ENCODE measurements around the gene POLD4.

POLD4 gene

DNA sequence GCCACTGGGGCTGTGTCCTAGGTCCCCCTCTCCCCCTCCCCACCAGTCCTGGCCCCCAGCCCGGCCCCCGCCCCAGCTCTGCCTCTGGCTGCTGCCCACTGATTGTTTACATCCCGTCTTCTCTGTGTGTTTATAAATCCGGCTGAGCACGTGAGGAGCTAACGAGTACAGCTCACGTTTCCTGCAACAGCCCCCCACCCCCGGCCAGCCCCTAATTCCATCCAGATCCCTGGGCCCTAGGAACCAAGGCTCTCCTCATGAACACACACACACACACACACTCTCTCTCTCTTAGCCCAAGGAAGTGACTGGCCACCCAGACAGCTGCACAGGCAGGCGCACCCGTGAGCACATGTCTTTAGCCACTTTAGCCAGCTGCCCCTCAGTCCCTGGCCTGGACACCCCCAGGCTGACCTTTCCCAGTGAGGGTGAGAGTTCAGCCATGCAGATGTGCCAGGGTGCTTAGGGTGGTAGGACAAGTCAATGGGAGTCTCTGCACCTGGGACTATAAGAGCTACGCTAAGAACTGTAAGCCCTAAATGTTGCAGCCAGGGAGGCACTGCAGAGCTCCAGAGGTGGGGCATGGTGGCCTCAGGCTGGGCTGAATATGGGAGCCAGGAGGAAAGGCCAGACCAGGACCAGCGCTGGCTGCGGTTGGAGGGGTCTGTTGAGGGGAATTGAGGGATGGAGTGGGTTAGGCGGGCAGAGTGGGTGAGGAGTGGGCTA lies 17.2 kb upstream of the POLD4 start:
- DNase-seq: no peak

DNA sequence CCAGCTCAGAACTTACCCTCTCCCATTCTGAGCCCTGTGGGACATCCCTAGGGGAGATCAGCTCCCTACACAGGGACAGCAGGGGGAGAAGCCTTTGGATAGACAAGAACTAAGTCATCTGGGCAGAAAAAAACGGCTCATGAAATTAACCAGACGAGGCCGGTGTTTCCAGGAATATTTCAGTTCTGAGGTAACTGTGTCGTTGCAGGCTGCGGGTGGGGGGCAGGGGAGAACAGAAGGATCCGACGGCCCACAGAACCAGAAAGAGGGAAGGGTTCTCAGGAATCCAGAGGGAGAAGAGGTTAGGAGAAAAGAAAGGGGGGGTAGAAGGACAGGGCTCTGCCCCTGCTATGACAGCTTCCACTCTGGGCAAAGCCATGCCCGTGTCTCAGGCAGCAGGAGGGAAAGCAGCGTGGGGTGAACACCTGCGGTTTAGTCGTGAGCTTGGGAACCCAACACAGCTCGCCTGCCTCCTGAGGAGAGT lies 16.5 kb upstream of the POLD4 start:
- no peak for DNase-seq

DNA sequence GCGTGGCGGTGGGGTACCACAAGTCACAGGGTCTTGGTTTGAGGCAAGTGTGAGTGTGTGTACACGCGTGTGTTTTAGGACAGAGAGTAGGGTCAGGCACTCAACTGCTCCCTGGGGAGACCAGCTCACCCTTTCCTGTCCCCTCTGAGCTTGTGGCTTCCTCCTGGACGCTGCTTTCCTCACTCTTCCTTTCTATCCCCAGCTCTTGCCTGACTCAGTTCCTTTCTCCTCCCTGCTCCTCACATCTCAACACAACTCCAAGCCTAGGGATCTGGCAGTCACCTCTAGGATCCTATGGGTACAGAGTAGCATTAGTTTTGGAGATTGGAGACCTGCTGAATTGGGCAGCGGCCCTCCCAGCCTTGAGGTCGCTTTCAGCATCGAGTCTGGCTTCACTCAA lies 15.9 kb upstream of the POLD4 start:
- DNase-seq: no peak

DNA sequence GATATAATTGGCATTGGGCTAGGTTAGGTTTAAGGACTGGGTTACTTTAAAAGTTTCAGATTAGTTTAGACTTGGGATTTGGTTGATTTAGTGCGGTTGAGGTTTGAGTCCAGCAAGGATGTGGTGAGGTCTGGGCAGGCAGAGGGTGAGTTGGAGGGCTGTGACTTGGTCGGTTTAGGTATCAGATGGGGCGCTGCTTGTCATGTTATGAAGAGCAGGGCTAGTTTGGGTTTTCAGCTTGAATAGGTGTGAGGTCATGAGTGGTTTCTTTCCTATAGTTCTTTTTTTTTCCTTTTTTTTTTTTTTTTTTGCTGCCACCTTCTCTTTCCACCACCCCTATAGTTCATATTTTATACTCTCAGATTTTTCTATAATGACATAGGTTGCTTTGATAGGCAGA lies 15.3 kb upstream of the POLD4 start:
- no peak for DNase-seq

DNA sequence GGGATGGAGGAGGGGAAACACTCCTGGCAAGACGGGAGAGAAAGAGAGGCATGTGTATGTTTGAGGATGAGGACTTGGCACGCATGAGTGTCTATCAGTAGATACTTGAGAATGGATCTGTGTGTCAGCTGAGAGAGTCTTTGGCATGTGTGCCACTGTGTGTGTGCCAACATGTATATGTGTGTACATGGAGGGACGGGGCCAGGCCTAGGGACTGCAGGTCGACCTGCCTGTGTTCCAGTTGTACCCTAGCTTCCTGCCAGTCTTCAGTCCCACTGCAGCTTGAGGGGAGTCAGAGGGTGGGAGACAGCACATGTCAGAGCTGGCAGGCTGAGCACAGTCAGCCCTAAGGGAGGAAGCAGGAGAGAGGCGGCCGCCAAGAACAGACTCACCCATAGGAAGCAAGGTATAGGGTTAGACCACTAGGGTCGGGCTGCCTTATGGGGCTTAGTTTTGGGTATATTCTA lies 14.4 kb upstream of the POLD4 start:
- peak; percentile 86 for DNase-seq

DNA sequence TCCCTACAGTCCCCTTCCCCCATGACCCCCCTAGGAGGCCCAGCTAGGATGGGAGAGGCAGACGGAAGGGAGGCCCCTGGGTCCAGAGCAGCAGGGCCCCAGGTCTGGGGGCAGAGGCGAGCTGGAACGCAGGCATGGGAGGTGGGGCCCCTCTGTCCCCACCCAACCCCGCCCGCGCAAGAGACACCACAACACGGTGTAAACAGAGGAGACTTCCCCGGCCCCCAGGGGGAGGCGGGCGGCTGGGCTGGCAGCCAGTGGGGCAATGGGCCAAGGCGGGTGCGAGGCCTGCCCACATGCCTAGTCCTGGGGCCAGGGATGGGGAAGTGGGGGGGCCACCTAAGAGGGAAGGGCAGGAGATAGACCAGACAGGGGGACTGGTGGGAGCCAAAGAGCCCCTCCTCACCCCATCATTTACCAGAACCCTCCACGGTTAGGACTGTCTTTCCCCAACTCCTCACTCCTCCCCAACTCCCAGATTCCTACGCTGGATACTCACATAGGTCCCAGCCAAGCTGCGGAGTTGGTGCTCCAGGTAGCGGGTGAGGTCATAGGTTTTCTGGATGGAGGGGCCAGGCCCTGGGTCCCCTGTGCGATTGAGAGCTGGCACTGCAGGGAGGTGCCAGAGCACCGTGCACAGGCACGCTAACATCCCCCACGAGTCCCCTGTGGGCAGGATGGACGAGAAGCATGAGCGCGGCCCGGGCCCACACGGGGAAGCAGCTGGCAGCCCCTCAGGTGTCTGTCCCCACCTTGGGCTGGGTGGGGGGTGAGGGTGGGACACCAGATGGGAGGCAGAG lies 13.8 kb upstream of the POLD4 start:
- peak; percentile 63 for DNase-seq

DNA sequence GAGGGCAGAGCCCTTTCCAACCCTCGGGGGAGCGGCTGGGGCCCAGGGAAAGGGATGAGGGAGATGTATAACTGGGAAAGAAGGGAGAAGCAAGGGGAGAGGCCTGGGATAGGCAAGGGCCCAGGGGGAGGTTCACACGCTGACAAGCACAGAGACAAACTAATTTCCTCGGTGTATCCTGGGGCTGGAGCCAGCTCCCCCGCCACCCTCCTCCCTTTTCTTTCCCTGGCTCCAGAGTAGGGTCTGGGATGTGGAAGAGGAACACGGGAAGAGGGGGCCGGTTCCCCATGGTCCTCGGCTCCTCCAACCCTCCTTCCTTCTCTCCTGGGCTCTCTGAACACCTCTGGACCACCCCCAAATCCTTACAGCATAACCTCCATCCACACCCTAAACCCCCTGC lies 13.2 kb upstream of the POLD4 start:
- peak; percentile 42 for DNase-seq

DNA sequence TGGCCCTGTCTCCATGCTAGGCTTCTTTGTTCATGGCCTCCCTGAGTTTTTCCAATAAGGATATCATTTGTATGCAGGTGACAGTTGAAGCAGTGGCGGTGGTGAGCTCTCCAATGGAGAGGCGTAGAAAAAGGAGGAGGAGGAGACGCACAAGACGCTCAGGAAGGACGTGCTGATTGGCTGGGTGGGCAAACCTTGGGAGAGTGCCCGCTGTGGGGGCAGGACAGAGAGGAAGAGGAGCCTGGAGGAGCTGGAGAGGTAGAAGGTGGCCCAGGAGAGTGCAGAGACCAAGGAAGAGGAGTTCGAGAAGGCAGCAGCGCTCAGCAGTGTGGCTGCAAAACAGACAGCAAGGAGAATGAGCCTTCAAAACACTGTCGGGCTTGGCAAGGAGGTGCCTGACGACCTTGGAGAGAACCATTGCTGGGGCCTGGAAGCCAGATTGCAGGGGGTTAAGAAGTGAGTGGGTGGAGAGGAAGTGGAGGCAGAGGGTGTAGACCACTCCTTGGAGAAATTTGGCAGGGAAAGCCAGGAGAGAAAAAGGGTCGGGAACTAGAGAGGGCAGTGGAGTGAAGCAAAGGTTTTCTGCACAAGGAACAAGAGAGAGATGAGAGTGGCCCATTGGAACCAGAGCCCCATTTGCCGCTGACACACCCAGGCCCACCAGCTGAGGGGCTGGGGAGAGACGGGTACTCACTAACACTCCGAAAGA lies 12.5 kb upstream of the POLD4 start:
- no peak for DNase-seq

DNA sequence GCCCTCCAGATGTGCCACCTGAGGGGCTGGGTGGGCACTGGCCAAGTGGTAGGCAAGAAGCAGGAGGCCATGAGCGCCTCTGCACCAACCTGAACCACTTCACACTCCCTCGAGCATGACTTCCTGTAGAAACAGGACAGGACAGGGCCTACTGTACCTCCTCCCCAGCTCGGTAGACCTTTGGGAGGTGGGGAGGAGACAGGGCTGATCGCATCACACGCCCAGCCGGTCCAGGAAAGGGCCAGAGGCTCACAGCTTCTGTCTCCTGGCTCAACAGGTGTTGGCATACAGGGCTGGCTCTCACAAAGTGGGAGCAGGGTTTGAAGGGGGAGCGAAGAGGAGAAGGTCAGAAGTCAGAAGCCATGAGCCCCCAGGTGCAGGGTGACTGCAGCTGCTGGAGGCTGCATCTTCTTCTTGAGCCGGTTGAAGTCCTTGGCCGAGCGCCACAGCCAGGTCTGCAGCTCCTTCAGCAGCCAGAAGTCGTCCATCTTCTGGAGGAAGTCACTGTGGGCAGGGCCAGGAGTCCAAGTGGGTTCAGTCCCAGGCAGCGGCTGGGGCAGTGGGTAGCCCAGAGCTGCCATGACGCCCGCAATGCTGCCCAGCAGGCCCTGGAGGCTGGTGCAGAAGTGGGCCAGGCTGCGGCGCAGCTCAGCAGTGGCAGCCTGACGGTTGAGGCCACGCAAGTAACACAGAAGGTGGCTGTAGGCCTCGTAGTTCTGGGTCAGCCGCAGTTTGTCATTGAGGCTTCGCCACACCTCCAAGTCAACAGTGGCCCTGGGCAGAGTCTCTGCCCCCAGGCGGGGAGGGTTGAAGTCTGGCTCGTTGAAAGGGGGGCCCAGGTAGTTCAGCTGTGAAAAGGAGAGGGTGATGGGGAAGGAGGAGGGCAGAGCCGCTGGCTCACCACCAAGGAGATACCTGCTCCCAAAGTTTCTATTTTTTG lies 11.7 kb upstream of the POLD4 start:
- DNase-seq: no peak

DNA sequence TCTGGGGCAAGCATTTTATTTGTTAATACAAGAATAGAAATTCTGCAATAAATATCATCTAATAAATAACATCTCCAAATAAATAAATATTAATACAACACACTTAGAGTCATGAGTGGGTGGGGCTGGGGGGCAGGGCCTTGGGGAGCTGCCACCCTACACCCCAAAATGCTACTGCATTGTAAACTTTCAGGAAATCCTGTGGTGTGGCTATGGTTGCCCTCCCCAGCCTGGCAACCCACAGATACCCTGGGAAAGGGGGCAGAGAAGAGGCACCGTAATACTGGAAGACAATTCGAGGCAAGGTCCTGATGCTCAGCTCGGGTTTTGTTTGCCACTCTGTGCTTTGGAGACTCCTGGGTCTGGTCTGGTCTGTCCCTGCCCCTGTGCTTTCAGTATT lies 10.8 kb upstream of the POLD4 start:
- DNase-seq: no peak

DNA sequence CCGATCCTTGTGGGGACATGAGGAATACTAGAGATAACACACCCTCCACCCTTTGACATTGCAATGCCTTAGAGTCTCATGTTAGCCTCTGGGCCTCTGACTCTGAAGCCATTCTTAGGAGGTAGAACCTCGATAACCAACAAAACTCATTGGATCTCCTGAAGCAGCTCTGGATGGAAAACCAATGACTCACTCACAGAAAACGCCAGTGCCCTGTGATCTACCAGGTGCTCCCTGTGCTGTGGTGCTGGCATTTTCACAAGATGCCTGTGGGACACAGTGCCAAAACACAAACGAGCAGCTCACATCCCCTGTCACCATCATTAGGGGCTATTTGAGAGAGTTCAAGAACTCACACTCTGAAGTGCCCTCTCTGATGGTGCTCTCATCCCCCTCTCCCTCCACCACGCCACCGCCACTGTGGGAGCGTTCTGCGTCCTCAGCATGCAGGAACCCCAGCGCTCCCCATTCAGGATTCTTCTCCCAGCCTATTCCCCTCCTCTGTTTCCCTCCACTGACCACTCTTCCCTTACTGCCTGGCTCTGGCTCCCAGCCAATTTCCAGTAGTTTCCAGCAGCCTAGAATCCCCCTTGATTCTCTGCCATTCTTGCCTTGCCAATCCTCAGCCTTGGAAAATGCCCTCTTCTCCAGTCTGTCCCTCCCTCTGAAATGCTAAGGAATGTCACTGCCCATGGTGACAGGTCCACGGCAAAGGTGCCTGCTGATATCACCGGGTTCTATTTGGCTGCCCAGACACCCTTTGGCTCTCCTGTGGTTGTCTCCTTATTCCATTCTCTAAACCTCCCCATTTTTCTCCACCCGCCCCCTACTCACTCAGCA lies 4.7 kb upstream of the POLD4 start:
- DNase-seq: no peak

DNA sequence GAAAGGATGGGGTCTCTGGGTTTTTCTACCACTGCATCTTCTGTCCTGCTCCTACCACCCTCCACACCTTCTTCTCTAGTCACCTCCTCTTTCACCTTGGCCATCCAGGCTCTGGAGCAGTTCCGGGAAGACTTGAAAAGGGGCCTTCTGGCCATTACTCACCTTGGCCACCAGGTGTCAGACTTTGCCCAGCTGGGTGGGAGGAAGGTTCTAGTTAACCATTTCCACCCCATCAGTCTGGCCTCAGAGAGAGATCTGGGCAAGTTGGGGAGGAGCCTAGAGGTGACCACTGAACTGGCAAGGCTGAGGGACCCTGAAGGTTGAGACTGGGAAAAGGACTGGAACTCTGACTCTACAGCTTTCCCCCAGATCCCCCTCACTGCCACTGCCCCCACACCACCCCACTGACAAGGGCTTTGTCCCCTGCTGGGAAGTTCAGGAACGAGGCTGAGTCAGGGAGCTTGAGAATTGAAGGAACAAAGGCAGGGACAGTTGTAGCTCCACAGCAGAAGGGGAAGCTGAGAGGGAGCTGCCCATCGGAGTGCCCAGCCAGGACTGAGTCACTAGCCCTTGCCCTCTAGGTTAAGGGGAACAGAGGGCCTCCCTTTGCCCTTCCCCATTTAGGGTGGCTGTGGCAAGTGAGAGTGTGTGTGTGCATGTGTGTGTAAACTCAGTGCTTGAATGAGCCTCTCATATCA lies 3.7 kb upstream of the POLD4 start:
- DNase-seq: peak; percentile 59

DNA sequence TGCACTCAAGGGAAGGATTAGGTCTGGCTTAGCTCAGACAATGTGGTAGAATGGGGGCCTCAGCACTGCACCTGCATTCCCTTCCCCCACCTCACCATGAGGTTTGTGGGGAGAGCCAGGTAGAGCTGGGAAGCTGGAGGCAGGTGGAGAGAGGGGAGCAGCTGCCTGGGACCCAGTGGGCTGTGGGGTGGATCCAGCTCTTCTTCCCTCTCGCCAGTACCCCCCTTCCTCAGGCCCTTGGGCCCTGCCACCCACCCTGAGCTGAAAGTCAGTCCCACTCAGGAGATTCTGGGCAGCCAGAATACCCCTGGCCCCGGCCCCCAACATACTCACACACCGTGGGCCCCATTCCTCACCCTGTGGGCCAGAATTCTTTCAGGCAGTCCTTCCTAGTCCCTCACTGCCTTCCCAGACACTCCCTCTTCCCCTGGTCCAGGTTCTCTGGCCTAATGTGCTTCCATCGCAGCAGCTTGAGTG lies 3.1 kb upstream of the POLD4 start:
- no peak for DNase-seq

DNA sequence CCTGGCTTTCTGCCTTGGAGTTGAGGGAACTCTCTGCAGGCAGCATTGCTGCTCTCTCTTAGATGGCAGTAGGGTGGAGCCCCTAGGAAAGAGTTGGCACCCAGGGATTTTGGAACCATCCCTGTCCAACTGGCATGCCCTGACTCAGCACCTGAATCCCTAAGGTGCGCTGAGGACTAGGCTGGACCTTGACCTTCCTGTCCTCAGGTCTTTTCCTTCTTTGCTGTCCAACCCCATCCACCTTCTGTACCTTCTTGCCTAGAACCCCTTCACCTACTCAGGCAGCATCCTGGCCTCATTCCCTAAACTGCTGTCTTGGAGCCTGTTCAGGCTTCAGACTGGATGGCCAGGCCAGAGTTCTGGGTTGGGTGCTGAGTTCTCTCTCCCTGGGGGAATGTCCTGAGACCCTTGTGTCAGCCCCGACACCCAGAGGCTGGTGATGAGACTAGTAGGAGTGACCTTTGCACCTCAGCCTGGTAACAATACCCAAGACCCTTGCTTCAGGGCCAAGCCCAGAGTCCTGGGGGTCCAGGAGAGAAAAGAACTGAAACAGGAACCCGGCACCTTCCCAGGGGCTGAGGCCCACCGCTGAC lies 2.5 kb upstream of the POLD4 start:
- no peak for DNase-seq

DNA sequence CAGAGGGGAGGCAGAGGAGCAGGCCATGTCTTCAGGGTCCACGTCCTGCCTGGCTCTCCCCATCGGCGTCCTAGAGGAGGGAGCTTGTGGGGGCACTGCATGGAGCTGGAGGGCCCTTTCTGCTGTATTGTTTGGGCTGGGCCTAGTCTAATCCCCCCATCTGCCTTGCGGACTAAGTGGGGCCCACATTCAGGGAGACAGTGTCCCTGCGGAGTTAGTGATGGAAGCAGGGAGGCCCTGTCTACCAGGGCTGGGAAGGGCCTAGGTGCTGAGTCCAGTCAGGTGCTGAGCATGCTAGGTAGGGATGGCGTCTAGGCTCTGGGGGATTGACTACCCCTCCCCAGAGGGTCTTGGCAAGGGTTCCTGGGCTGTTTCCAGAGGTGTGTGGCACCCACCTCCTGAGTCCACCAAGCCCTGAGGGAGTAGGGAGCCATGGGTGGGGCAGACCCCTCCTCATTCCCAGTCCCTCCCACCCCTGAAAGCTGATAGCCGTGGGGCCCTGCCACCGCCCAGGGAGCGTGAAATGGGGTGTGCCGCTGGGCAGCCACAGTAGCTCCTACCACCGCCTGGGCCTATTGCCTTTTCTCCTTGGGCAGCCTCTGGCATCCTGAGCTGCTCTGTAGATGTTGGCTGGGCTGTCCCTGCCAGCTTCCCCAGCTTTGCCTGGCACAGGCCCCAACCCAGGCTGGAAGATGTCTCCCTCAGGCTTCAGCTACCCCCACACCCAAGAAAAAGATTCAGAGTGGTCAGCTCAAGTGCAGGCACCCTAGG lies 1.9 kb upstream of the POLD4 start:
- DNase-seq: no peak

DNA sequence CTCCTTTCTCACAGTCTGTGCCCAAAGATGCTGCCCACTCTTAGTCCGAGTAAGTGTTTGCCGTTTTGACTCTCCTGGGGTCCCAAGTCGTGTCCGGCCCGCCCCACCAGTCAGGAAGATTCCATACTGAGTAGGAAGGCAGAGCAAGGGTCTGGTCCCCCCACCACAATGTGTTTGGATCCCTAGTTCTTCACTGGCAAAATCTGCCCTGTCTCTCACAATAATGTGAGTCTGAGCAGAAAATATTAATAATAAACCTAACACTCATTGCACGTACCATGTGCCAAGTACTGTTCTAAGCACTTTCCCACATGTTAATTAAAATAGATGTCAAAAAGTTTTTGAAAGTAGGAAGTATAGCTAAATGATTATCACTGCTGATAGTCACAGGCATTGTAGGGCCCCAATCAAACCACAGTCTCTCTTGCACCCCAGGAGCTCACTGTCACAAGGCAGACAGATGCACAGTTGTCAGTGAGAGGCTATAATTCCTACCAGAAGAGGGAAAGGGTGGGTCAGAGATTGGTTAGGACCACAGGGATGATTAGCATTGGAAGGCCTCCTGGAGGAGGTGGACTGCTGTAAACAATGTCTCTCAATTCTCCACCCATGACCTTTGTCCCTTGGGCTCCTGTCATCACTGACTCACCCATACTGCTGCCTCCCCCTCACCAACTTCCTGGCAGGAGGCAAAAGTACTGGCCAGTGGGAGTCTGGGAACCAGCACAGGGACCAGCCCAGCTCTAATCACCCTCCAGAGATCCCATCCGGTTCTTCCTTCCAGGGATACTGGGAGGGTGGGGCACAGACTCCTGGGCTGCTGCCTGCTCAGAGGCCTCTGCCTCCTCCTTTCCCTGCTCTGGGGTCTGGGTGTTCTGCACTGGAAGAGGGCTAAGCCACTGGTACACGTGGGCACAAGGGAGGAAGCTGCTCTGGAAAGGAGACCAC lies 1.0 kb upstream of the POLD4 start:
- DNase-seq: no peak

DNA sequence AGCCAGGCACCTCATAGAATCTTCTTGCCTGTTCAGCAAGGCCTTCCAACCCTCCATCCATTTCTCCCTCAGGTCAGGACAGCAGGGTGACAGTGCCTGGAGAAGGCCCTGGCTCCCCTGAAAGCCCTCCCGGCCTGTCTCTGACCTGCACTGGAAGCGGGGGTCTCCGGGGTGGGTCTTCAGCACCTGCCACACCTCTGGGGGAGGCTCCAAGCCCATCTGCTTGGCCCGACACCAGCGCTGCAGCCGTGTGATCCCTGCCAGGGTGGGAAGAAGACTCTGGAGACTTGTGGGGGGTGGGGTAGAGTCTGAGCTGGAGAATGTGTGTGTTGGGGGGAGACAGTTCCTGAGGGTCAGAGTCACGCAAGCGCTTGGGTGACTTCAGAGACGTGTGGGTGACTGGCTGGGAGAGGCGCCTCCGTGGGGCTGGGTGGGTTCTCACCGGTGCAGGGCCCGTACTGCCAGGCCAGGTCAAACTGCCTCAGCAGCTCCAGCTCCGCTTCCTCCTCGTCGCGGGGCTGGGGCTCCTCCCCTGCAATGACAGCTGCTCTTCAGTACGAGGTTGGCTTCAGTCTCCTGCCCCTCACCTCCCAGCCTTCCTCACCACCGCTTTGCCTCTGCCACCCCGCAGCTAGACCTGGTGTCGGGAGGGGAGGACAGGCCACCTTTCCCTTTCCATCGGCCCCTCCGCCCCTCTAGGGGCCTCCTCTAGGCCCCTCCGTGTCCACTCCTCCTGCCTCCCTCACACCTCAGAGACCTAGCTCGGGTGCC lies 615 bp downstream of the POLD4 start:
- DNase-seq: peak; percentile 57

Data from NCI-H2171 treated with DMSO at 0.1 percent for 48 hours (cell line).